ENCODE data around the gene ASPSCR1. TPM values are rescaled to one million over a fixed set of nuclear protein-coding genes. Genes with fewer than 3 reads are reported as not detected.
"Not testable (repeated sequence)": the region's sequence is repeated elsewhere in the genome, so short reads cannot be mapped to it uniquely, and the experiment has no call there.

ASPSCR1 gene
- total RNA-seq, 1 donor from 2014 or later, result 32.9 TPM

GRCh38 chr17:81950501-81950900, 26.9 kb upstream of the ASPSCR1 start:
- Mint-ChIP-seq H3K9me3 (no peaks in the 10 kb centered on the region), H3K4me3 (ENCODE audit: low read depth) (no peak overlapping the region), H3K27ac (no peak overlapping the region), H3K27me3 (ENCODE audit: low read depth) (peaks cover 11% of the 10 kb centered on the region), H3K36me3 (ENCODE audit: low read depth) (no peaks in the 10 kb centered on the region), H3K4me1 (ENCODE audit: low read depth) (no peaks in the 10 kb centered on the region)
- DNase-seq (ENCODE audit: low spot score), result no peak
- intact Hi-C loops (cut with micrococcal nuclease), result no loop called here

- Mint-ChIP-seq H3K27ac (no peak overlapping the region), H3K4me1 (ENCODE audit: low read depth) (no peaks in the 10 kb centered on the region), H3K9me3 (no peaks in the 10 kb centered on the region), H3K36me3 (ENCODE audit: low read depth) (no peaks in the 10 kb centered on the region), H3K27me3 (ENCODE audit: low read depth) (peaks cover 10% of the 10 kb centered on the region), H3K4me3 (ENCODE audit: low read depth) (no peak overlapping the region)
- DNase-seq (ENCODE audit: low spot score), result no peak
- intact Hi-C loops (cut with micrococcal nuclease), result no loop called here
These were observed 25.4 kb upstream of the ASPSCR1 start for GRCh38 chr17:81951785-81952684.

GRCh38 chr17:81952792-81953228, 24.6 kb upstream of the ASPSCR1 start:
- no peaks in the 10 kb centered on the region for H3K4me1 Mint-ChIP-seq (ENCODE audit: low read depth)
- DNase-seq (ENCODE audit: low spot score), result no peak
- H3K36me3 Mint-ChIP-seq (ENCODE audit: low read depth), result no peaks in the 10 kb centered on the region
- H3K27ac Mint-ChIP-seq, result no peak overlapping the region
- no peaks in the 10 kb centered on the region for H3K9me3 Mint-ChIP-seq
- intact Hi-C loops (cut with micrococcal nuclease), result no loop called here
- H3K27me3 Mint-ChIP-seq (ENCODE audit: low read depth), result peaks cover 13% of the 10 kb centered on the region
- no peak overlapping the region for H3K4me3 Mint-ChIP-seq (ENCODE audit: low read depth)

- H3K4me3 Mint-ChIP-seq (ENCODE audit: low read depth); H3K4me1 Mint-ChIP-seq (ENCODE audit: low read depth); H3K27ac Mint-ChIP-seq; H3K9me3 Mint-ChIP-seq; H3K36me3 Mint-ChIP-seq (ENCODE audit: low read depth); intact Hi-C loops (cut with micrococcal nuclease); DNase-seq (ENCODE audit: low spot score): not testable (repeated sequence)
- peaks cover 16% of the 10 kb centered on the region for H3K27me3 Mint-ChIP-seq (ENCODE audit: low read depth)
These were observed 24.0 kb upstream of the ASPSCR1 start for GRCh38 chr17:81953443-81953842.

GRCh38 chr17:81954131-81955057, 23.0 kb upstream of the ASPSCR1 start:
- no peaks in the 10 kb centered on the region for H3K36me3 Mint-ChIP-seq (ENCODE audit: low read depth)
- intact Hi-C loops (cut with micrococcal nuclease), result no loop called here
- no peak overlapping the region for H3K27ac Mint-ChIP-seq
- H3K27me3 Mint-ChIP-seq (ENCODE audit: low read depth), result peaks cover 23% of the 10 kb centered on the region
- no peaks in the 10 kb centered on the region for H3K9me3 Mint-ChIP-seq
- no peak overlapping the region for H3K4me3 Mint-ChIP-seq (ENCODE audit: low read depth)
- no peak for DNase-seq (ENCODE audit: low spot score)
- H3K4me1 Mint-ChIP-seq (ENCODE audit: low read depth), result no peaks in the 10 kb centered on the region

- H3K4me1 Mint-ChIP-seq (ENCODE audit: low read depth), result no peaks in the 10 kb centered on the region
These were observed 22.3 kb upstream of the ASPSCR1 start for GRCh38 chr17:81955058-81955681.

GRCh38 chr17:81955756-81956544, 21.5 kb upstream of the ASPSCR1 start:
- no peak for DNase-seq (ENCODE audit: low spot score)
- Mint-ChIP-seq H3K9me3 (no peaks in the 10 kb centered on the region), H3K4me1 (ENCODE audit: low read depth) (no peaks in the 10 kb centered on the region), H3K4me3 (ENCODE audit: low read depth) (no peak overlapping the region), H3K27ac (no peak overlapping the region), H3K27me3 (ENCODE audit: low read depth) (peaks cover 19% of the 10 kb centered on the region), H3K36me3 (ENCODE audit: low read depth) (no peaks in the 10 kb centered on the region)
- intact Hi-C loops (cut with micrococcal nuclease), result no loop called here

More at GRCh38 chr17:81955058-81955681, 22.3 kb upstream of the ASPSCR1 start:
- peaks cover 23% of the 10 kb centered on the region for H3K27me3 Mint-ChIP-seq (ENCODE audit: low read depth)
- intact Hi-C loops (cut with micrococcal nuclease), result no loop called here
- H3K4me3 Mint-ChIP-seq (ENCODE audit: low read depth), result no peak overlapping the region
- no peak for DNase-seq (ENCODE audit: low spot score)
- H3K9me3 Mint-ChIP-seq, result no peaks in the 10 kb centered on the region
- no peak overlapping the region for H3K27ac Mint-ChIP-seq
- H3K36me3 Mint-ChIP-seq (ENCODE audit: low read depth), result no peaks in the 10 kb centered on the region

GRCh38 chr17:81956607-81957589, 20.5 kb upstream of the ASPSCR1 start:
- no peaks in the 10 kb centered on the region for H3K36me3 Mint-ChIP-seq (ENCODE audit: low read depth)
- no peak overlapping the region for H3K27ac Mint-ChIP-seq
- H3K9me3 Mint-ChIP-seq, result no peaks in the 10 kb centered on the region
- peaks cover 16% of the 10 kb centered on the region for H3K27me3 Mint-ChIP-seq (ENCODE audit: low read depth)
- intact Hi-C loops (cut with micrococcal nuclease), result no loop called here
- H3K4me1 Mint-ChIP-seq (ENCODE audit: low read depth), result no peaks in the 10 kb centered on the region
- no peak for DNase-seq (ENCODE audit: low spot score)
- no peak overlapping the region for H3K4me3 Mint-ChIP-seq (ENCODE audit: low read depth)

- Mint-ChIP-seq H3K9me3 (no peaks in the 10 kb centered on the region), H3K4me1 (ENCODE audit: low read depth) (no peaks in the 10 kb centered on the region), H3K4me3 (ENCODE audit: low read depth) (no peak overlapping the region), H3K36me3 (ENCODE audit: low read depth) (no peaks in the 10 kb centered on the region), H3K27ac (no peak overlapping the region), H3K27me3 (ENCODE audit: low read depth) (peaks cover 22% of the 10 kb centered on the region)
- intact Hi-C loops (cut with micrococcal nuclease), result loop anchor here (1.0 kb wide), 1 partner anchor 62 kb away; no protein-coding TSS in a partner anchor
- DNase-seq (ENCODE audit: low spot score), result no peak
These were observed 19.6 kb upstream of the ASPSCR1 start for GRCh38 chr17:81957691-81958432.

GRCh38 chr17:81958633-81959342, 18.6 kb upstream of the ASPSCR1 start:
- Mint-ChIP-seq H3K9me3 (no peaks in the 10 kb centered on the region), H3K27ac (no peak overlapping the region), H3K4me1 (ENCODE audit: low read depth) (no peaks in the 10 kb centered on the region), H3K27me3 (ENCODE audit: low read depth) (peaks cover 30% of the 10 kb centered on the region), H3K36me3 (ENCODE audit: low read depth) (no peaks in the 10 kb centered on the region), H3K4me3 (ENCODE audit: low read depth) (peak overlapping the region; percentile 43)
- DNase-seq (ENCODE audit: low spot score), result no peak
- intact Hi-C loops (cut with micrococcal nuclease), result loop anchor here (1.0 kb wide), 1 partner anchor 62 kb away; no protein-coding TSS in a partner anchor
